Measurements from ENCODE around the gene BTG3.

Gene BTG3, protein sequence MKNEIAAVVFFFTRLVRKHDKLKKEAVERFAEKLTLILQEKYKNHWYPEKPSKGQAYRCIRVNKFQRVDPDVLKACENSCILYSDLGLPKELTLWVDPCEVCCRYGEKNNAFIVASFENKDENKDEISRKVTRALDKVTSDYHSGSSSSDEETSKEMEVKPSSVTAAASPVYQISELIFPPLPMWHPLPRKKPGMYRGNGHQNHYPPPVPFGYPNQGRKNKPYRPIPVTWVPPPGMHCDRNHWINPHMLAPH

DNA sequence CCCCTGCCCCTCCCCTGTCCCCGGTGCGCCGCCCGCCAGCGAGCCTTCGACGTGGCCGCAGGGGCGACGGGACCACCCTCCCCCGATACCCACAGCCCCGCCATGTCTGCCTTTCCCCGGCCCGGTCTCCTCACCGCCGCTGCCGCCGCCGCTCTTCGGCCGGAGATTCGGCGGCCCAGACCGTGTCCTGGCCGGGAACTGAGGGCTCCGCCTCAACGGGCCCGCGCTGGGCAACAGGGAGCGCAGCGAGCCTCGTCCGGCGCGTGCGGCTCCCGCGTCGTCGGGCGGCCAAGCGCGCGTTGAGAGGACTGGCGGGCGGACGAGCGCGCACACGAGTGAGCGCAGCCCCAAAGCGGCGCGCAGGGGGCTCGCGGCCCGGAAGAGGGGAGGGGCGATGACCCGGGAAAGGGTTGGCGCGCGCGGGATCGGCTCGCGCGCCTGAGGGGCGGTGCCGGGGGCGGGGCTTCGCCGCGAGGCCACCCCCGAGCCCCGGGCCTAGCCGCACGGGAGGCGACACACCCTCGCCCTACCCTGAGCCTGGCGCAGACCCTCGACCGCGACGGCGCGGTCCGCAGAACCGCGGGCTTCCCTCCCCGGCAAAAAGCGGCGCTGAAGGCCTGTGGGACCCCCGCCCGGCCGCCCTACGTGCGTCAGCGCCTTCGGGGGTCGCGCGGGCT is at the start of gene BTG3:
BTG3 (minus strand) TSS at position 337 of the 677 bp plus-strand sequence. CDS start 3,757 bp downstream, outside the sequence.
- peak; percentile 51 for DNase-seq

DNA sequence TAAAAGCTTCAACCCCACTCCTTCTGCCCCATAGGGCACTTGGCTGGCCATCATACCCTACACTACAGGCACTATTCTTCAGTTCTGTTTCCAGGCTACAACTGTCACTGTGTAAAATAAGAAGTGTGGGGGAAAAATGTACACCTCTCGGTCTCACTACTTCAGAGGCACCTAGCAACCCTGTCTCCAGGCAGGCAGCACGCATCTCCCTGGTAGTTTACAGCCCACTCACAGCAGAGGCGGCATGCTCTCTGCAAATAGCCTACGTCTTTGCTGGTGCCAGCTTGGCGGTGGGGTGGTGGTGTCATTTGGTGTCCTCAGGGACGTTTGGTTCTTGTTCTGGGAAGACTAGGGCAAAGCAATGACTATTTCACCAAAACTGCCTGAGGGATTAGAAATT is 48.2 kb upstream of the BTG3 start:
- DNase-seq, result no peak

DNA sequence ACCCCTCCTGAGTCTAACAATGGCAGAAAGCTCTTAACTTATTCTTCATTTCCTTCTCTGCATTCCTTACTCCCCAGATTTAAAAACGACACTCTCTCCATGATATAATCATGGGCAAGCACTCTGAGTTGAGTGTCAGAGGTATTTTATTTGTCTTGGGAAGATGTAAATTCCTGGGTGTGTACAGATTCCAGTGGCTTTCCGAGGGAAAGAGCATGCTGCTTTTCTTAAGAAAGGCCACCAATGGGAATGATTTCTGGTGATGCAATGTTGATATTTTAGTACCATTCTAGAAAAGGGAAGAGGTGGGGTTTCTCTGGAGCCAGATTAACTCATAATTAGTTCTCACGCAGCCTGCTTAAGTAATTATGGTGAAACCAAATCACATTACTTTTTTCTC is 47.8 kb upstream of the BTG3 start:
- no peak for DNase-seq

DNA sequence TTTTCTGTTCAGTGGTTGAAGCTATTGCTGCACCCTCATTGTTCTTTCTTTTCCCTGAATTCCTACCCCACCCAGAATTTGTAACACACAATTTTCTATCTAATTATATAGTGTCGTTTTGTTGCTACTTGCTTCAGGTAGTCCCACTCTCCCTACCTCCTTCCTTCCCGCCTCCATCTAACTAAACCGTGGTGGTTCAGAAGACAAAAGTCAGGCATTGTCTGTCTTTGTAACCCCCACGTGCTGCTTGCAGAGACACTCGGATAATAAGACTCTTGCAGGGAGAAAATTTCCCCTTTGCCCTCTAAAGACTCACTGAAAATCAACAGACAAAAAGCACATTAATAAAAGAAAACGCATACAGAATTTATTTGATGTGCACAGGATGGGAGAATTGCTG is 46.2 kb upstream of the BTG3 start:
- no peak for DNase-seq

DNA sequence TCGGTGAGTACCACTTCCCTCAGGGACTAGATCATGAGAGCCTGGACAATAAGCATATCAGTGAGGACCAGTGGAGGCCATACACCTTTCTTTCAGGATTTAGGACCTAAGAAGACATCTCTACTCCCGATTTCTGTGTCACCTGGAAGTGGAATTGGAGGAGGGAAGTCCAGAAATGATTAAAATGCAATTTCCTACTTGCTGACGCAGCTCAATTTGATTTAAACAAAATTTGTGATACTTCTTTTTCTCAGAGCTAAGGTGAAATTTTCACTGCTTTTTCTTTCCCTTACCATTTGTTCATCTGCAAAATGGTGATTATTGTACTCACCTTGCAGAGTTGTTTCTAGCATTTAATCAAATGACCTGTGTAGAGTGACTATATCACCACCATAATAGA is 38.8 kb upstream of the BTG3 start:
- no peak for DNase-seq

DNA sequence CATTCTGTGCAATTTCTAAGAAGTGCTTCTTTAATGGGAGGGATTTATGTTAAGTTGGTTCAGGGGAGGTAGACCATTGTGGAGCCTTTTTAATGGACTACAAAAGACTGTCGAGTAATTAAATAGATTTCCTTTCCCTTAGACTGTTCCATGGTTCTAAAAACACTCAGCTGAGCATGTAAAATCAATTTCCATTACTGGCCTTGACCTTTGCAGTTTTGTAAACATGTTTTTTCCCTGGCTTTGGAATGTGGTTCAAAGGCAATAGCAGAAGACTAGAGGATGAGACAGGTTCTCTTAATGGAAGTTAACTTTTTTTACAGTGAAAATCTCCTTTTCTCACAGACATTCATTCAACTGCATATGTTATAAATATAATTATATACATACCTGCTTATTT is 37.6 kb upstream of the BTG3 start:
- DNase-seq, result no peak

DNA sequence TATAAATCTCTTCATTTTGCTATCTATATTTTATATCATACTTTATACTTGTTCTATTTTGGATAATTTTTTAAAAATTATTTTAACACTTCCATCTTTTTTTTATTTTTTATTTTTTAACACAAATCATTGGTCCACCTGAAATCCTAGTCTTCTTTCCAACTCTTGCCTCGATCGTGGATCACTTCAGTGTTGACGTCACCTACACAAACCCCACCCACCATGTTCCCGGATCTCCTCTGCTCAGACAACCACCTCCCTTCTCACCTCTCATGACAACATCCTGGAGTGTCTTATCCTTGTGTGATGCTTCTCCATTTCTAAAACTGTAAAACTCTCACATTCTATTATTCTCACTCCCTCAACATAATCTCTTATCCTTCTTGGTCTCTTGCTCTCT is 34.1 kb upstream of the BTG3 start:
- no peak for DNase-seq

DNA sequence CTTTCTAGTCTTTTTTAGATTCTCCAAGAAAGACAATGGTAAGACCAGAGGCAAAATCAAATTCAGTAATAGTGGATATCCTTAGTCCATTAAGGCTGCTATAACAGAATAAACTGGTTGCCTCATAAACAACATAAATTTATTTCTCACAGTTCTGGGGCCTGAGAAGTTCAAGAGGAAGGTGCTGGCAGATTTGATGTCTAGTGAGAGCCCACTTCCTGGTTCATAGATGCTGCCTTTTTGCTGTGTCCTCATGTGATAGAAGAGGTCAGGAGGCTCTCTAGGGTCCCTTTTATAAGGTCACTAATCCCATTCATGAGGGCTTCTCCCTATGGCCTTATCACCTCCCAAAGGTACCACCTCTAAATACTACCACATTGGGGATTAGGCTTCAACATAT is 31.5 kb upstream of the BTG3 start:
- DNase-seq, result no peak

DNA sequence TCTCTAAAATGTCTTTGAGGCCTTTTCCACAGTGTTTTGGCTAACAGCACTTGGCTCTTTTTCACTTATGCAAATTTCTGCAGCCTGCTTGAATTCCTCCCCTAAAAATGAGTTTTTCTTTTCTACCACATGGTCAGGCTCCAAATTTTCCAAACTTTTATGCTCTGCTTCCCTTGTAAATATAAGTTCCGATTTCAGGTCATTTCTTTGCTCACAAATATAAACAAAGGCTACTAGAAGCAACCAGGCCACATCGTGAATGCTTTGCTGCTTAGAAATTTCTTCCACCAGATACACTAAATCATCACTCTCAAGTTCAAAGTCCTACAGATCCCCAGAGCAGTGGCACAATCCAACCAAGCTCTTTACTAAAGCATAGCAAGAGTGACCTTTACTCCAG is 28.1 kb upstream of the BTG3 start:
- DNase-seq, result no peak

DNA sequence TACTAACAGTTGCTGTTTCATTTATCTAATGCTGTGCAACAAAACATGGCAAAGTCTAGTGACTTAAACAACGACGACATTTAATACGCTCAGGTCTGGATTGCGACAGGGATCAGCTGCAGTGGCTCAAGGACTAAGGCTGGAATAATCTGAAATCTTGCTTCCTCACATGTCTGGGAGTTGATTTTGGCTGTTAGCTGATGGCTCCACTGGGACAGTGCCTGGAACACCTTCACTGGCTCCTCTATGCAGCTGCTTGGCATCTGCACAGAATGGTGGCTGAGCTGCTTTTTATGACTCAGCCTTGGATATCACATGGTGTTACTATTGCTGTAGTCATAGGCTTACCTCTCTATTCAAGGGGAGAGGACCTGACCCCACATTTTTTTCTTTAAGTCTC is 24.0 kb upstream of the BTG3 start:
- DNase-seq, result no peak

DNA sequence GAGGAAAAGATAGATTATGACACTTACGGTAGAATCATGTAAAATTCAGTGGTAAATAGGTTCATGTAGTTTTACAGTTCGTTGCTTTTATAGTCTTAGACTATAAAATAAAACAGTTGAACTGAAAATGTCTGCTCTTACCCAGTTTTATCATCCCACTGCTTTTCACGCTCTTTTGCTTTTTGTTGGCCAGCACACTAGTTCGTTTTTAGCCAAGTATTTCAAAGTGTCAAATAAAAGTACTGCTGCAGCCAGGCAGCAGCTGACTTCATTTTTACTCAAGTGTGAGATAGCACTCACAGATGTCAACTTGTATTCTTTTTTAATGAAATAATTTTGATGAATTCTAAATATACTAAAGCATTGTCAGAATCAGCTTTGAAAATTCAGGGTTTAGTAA is 18.5 kb upstream of the BTG3 start:
- no peak for DNase-seq

DNA sequence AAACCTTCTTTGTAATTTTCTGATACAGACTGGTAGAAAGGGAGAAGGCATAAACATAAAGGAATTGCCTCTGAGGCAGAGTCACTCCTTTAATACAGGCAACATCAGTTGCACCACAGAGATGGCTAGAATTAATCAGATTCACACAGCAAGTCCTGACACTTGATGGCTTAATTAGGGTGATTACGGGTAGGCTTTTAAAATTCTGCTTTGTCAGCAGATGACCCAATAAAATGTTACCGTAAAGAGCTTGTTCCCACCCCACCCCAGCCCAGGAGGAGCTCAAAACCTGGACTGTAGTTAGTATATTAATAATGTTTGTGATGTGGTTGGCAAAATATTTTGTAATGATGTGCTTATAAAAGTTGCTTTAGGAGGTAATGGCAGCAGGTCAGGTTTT is 9.3 kb upstream of the BTG3 start:
- no peak for DNase-seq

DNA sequence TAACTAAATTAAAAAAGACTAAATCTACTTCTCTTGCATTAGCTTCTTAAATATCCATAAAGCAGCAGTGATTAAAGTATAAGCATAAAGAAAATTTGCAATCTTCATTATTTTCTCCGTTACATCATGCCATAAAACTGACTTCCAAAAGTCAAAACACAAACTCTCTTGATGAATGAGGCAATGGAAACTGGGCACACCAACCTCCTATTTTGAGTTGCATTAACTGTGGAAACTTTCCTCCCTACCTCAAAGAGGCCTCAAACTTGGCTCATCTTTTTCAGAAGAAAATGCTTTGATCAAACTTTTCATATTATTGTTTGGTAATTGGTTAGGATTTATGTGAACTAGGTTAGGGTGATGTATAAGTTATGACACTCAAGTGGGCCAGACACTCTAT is 4.1 kb upstream of the BTG3 start:
- no peak for DNase-seq

DNA sequence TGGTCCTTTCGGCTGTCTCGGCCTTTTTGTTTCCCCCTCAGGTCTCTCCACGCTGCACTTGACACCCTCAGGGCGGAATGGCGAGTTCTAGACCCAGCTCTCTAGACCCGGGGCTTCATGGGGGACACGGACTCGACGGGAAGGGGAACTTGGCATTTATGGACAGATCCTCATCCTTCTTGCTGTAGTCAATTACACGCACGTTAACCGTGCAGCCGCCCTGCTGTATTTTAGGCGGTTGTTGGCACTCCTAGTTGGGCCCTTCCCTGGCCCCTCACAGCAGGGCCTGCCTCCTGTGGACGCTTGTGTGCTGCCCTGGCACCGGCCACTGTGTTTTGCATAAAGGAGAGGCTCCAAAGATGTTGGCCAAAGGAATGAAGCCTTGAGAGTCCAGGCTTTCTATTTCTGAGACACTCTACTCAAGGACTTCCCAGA is 558 bp upstream of the BTG3 start:
- no peak for DNase-seq

DNA sequence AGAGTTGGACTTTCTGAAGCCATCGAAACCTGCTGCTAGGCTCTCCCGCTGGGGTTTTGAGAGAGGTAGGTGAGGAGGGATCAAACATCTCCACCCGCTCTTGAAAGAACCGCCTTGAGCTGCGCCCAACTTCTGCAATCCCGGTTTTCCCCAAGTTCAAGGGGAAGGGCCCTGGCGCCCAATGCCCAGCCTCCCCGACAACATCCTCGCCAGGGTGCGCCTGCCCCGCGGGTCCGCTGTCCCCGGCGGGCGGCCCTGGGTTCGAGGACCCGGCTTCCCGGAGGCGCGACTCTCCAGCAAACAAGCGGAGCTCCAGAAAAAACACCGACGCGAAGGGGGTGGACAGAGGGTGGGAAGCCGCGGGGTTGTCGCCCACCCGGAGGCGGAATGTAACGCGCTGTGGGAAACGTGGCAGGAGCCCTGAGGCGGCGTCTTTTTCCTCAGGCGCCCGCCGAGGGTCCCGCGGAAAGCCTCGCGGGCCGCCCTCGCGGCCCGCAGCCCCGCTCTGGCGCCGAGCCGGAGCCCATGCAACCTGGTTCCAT is 607 bp downstream of the BTG3 start:
- DNase-seq, result no peak

DNA sequence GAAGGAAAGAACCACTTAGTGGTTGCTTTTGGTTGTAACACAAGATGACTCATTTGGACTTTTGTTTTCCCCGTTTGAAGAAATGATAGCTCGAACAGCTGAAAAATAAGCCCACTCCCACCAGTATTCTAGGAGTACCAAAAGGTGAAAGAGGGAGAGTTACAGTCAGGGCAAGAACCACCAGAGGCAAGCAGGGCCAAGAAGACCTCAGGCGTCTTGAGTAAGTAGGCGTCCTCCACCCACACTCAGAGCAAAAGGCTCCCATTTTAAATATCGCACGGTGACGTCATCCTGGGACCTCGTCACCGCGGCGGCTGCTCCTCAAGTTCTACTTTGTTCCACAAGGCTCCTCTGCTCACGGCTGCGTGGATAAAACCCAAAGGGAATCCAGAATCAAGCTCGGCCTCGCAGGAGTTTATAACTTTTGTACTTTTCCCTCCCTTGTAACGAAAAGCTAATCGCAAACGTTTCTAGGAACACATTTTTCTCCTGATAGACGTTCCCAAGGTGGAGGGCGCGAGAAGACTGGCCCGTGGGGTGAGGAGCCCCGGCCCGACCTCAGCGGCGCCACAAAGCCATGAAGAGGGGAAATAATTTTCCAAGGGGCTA is 1.2 kb downstream of the BTG3 start:
- no peak for DNase-seq

DNA sequence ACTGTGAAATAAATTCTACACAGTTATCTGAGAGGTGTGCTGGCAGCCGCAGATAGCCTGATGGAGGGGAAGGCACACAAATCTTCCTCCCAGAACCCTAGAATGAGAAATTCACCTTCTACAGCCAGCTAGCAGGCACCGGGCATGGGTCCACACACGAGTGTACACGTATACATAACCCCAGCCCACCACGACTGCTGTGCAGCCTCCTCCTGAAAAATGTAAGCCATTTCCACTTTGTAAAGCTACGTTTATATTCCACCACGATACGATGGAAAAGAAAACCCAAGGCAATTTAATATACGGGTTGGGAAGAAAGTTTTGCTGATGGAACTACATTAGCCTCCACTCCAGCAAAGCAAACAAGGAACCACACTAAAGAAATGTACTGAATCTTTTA is 1.8 kb downstream of the BTG3 start:
- no peak for DNase-seq

DNA sequence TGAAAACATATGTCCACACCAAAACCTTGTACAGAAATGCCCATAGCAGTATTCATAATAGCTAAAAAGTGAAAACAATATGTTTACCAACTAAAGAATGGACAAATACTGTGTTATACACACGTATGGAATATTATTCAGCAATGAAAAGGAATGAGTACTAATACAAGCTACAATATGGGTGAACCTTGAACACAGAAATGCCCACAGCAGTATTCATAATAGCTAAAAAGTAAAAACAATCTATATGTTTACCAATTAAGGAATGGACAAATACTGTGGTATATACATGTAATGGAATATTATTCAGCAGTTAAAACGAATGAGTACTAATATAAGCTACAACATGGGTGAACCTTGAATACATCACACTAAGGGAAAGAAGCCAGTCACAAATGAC is 3.0 kb downstream of the BTG3 start:
- DNase-seq, result no peak

DNA sequence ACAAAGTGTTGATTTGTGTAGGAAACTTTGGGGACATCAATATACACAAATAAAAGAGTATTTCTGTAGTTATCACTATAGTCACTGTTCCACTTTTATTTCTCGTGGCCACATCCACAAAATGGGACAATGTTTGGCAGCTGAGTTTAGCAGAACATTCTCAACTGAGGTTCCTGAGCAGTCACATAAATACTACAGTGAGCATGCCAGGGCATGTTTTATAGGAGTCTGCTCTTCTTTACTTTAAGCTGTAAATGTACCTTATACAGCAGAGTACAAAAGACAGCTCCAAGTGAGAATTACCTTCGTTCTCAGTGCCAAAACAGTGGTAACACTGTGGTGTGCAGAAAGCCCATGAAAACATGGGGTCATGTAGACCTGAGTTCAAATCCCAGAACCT is 5.0 kb downstream of the BTG3 start:
- DNase-seq, result no peak

DNA sequence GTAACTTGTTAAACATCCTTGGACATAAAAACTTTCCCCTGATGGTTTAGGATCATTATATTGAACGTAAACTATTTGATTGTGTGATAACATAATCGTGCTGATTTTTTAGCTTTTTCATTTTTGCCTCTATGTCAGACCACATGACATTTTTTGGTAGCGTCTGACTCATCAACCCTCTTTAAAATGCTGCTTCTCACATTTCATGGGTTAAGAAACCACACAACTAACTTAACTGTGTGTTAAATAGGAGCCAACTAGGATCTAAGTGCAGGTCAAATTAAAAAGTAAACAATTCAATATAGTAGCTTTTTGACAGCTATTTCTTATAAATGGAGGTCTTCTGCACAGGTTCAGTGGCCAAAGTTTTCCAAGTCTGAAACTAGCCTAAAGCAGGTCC is 9.8 kb downstream of the BTG3 start:
- no peak for DNase-seq

DNA sequence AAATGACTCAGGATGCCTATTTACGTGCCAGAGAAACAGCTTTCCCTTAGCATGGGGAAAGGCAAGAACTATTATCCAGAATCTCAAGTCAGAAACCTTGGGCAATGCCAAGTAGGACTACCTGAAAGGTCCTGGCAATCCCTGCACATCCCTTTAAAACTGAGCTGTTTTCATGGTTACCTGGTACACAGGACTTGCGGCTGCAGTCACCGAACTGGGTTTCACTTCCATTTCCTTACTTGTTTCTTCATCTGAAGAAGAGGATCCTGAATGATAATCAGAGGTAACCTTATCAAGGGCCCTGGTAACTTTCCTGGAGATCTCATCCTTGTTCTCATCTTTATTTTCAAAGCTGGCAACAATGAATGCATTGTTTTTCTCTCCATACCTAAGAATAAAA is 14.3 kb downstream of the BTG3 start:
- no peak for DNase-seq

DNA sequence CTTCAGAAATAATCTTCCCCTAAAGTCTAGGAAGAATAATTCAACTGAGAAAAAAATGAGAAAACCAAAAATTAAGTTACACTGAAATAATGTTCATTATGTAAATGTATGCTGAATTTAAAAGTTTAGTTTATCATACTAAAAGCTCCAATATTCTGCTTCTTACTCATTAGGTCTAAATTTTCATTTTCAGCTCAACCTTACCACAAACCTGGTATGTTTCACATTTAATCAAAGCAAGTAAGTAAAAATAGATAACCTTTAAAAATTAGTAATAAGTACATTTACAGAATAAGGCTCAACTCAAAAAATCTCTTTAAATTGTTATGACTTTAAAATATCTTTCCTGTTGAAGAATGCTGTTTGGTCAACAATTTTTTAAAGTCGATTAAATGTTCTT is 15.0 kb downstream of the BTG3 start:
- DNase-seq, result no peak

DNA sequence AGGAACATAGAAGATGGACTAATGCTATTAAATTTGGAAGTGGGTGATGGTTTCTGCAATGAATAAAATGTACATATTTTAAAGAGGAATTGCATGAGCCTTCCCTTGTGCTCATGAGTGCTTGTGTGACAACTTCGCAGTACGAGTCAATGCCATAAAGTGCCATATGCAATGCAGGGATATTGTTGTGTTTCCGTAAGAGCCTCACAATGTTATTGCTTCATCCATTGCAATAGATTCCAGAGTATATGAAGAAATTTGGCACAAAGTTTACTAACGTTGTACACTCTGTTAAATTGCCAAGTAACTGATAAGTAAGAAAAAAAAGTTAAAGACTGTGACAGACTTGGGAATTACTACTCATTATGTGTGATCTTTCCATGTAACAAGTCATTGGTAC is 22.3 kb downstream of the BTG3 start:
- DNase-seq, result no peak

DNA sequence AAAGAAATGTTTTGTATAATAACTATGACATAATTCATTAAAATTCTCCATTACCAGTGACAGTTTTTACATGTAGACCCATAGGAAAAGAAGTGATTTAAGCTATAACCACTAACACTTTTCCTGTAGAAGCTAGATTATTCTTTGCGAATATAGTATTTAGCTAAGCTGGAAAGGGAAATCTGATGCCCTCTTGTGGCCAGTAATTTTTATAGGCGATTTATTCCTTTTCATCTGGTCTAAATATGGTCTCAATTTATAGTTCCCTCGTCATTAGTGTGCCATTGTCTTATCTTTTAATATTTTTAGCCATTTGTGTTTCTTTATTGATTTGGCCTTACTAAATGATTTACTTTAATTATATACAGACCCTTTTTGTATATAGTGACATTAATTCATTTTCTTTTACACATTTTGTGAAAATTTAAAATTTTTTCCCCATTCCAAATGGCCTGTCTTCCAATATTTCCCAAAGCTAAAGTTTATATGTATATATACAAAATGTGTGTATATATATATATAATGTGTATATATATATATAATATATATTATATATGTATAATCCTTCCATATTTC is 26.7 kb downstream of the BTG3 start:
- DNase-seq, result peak; percentile 14

Measured in NCI-H526 treated with DMSO at 0.1 percent for 48 hours (cell line).